Liver (tissue), 3 donors: Measurements from ENCODE around the gene UBE2D4.

Source experiments
- CTCF ChIP-seq: fragments of 150-350 bp; IDR thresholded peaks from 2 replicates; pipeline ENCODE4 v1.5.1; 2017; ENCODE audit warnings: improper control_type of control experiment, low read depth, low read length; ENCODE audit not compliant: missing input control
- HNF4A ChIP-seq, 2 donors: conservative IDR thresholded peaks; 2 replicates each; pipeline ENCODE4 v1.6.1; 2016; ENCODE audit warnings: antibody characterized with exemption in 2 of 2, mild to moderate bottlenecking in 2 of 2
- JUND ChIP-seq, 2 donors: IDR thresholded peaks; 2 replicates each; pipeline ENCODE4 v1.6.1; 2016; ENCODE audit warnings: antibody characterized with exemption in 2 of 2
- MAX ChIP-seq: IDR thresholded peaks from 2 replicates; pipeline ENCODE4 v1.6.1; 2016; ENCODE audit warnings: antibody characterized with exemption
- RAD21 ChIP-seq, 2 donors: IDR thresholded peaks; 2 replicates each; pipeline ENCODE4 v1.6.1; 2016; ENCODE audit warnings: antibody characterized with exemption in 2 of 2, mild to moderate bottlenecking in 2 of 2
- REST ChIP-seq: IDR thresholded peaks from 2 replicates; pipeline ENCODE4 v1.6.1; 2016; ENCODE audit warnings: antibody characterized with exemption, mild to moderate bottlenecking
- TAF1 ChIP-seq: conservative IDR thresholded peaks from 2 replicates; pipeline ENCODE4 v1.6.1; 2016; ENCODE audit warnings: antibody characterized with exemption, mild to moderate bottlenecking
- donor health status: healthy.
- donor health status: healthy.

GRCh38 chr7:43902542-43903054 lies 23.6 kb upstream of the UBE2D4 start:
- TF ChIP-seq CTCF, result no peak
- TF ChIP-seq REST, result no peak
- no peak for TF ChIP-seq JUND (IDR thresholded peaks at IDR 0.05)
- TF ChIP-seq TAF1, result no peak
- TF ChIP-seq MAX, result no peak
- TF ChIP-seq HNF4A (conservative IDR thresholded peaks at IDR 0.05), result no peak
- TF ChIP-seq RAD21 (IDR thresholded peaks at IDR 0.05), result no peak
